Measurements from ENCODE around the gene ZNF74.

The ZNF74 gene

DNA sequence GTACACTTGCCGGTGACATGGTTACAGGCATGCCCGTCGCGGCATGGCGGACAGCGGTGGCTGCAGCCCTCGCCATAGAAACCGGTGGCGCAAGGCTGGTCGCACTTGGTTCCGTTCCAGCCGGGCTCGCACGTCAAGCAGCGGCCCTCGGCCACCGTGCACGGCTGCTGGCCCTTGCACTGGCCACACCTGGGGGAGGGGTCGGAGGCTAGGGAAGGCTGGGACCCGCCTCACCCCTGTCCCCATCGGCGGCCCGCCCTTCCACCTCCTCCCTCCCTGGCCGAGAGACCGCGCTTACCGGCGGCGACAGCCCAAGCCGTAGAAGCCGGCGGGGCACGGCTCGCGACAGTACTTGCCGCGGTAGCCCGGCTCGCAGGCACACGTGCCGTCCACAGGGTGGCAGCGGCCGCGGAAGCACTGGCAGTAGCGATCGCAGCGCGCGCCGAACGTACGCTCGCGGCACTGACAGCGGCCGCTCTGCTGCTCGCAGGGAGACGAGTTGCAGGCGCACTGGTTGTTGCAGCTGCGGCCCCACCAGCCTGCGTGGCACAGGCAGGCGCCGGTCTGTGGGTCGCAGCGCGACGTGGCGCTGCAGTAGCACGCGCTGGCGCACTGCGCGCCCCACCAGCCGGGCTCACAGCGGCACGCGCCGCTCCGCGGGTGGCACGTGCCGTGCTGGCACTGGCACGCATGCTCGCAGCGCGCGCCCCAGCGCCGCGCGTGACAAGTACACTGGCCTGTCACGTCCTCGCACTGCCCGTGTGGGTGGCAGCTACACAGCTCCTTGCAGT, 37.0 kb downstream of the ZNF74 start:
- DNase-seq, result peak; percentile 24 to 32 (median 29)
- H3K36me3 ChIP-seq (ENCODE audit: control insufficient read depth, insufficient read depth, low read length), result no peaks in the 10 kb centered on the region

DNA sequence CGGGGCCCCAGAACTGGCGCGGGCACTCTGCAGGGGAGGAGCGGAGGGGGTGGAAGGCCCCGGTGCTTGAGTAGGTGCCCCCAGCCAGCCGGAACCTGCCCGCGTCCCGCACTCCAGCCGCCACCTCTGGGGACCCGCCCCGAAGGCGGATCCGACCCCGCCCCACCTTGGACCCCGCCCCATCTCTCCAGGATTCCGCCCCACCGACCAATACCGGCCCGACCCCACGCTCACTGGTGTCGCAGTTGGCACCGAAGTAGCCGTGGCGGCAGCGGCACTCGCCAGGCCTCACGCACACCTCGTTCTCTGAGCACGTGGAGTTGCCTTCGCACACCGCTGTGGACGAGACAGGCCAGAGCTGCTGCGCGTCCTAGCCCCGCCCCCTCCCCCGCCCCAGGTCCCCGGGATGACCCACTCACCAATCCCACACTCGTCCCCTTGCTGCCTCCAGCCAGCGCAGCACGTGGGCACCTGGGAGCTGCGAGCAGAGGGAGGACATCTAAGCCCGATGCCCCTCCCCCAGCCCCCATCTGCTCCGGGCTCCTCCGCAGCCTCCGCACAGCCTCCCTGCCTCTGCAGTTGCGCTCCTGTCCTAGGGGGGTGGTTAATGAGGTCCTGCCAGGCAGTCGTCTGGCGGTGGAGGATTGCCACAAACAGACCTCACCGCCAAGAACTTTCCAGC, 37.7 kb downstream of the ZNF74 start:
- peaks cover 8% of the 10 kb centered on the region for H3K27me3 ChIP-seq (replicated peaks; ENCODE audit: control insufficient read depth, insufficient read depth, low read length, poor library complexity, severe bottlenecking)
- H3K27ac ChIP-seq (ENCODE audit: insufficient read depth, low read length, poor library complexity, severe bottlenecking), result no peak overlapping the region
- peak overlapping the region; percentile 77 for H3K4me3 ChIP-seq (ENCODE audit: insufficient read depth, low read depth, low read length, poor library complexity, severe bottlenecking)
- no peak for DNase-seq
- H3K9me3 ChIP-seq (ENCODE audit: control insufficient read depth, low read length), result no peaks in the 10 kb centered on the region
- no peaks in the 10 kb centered on the region for H3K36me3 ChIP-seq (ENCODE audit: control insufficient read depth, insufficient read depth, low read length)
- H3K4me1 ChIP-seq (ENCODE audit: control insufficient read depth, insufficient read depth, low read length, poor library complexity, severe bottlenecking), result peaks cover 39% of the 10 kb centered on the region

More for the DNA sequence above, 37.0 kb downstream of the ZNF74 start:
- Histone ChIP-seq H3K9me3 (ENCODE audit: control insufficient read depth, low read length) (no peaks in the 10 kb centered on the region), H3K27ac (ENCODE audit: insufficient read depth, low read length, poor library complexity, severe bottlenecking) (no peak overlapping the region), H3K4me3 (ENCODE audit: insufficient read depth, low read depth, low read length, poor library complexity, severe bottlenecking) (peak overlapping the region; percentile 77), H3K27me3 (replicated peaks; ENCODE audit: control insufficient read depth, insufficient read depth, low read length, poor library complexity, severe bottlenecking) (peaks cover under 1% of the 10 kb centered on the region), H3K4me1 (ENCODE audit: control insufficient read depth, insufficient read depth, low read length, poor library complexity, severe bottlenecking) (peaks cover 36% of the 10 kb centered on the region)

DNA sequence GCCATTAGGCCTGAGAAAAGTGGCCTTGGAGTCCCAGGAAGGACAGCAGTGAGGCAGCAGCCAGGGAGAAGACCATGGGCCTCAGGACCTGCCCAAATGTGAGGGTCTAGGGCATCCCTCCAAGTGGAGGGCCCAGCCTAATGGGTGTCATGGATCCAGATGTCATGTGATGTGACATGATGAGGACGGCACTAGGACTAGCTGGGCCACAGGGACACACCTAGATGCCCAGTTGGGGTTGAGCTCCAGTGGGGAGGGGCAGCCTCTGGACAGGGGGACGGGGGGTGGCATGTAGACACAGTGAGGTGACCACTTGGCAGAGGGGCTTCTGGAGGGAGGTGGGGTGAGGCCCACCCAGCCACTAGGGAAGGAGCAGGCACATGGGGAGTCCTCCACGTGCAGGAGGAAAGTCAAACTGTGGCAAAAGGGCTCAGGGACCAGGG, 38.3 kb downstream of the ZNF74 start:
- H3K27ac ChIP-seq (ENCODE audit: insufficient read depth, low read length, poor library complexity, severe bottlenecking), result no peak overlapping the region
- no peaks in the 10 kb centered on the region for H3K36me3 ChIP-seq (ENCODE audit: control insufficient read depth, insufficient read depth, low read length)
- peaks cover 45% of the 10 kb centered on the region for H3K4me1 ChIP-seq (ENCODE audit: control insufficient read depth, insufficient read depth, low read length, poor library complexity, severe bottlenecking)
- H3K9me3 ChIP-seq (ENCODE audit: control insufficient read depth, low read length), result no peaks in the 10 kb centered on the region
- no peak for DNase-seq
- H3K27me3 ChIP-seq (replicated peaks; ENCODE audit: control insufficient read depth, insufficient read depth, low read length, poor library complexity, severe bottlenecking), result peaks cover 14% of the 10 kb centered on the region
- no peak overlapping the region for H3K4me3 ChIP-seq (ENCODE audit: insufficient read depth, low read depth, low read length, poor library complexity, severe bottlenecking)

DNA sequence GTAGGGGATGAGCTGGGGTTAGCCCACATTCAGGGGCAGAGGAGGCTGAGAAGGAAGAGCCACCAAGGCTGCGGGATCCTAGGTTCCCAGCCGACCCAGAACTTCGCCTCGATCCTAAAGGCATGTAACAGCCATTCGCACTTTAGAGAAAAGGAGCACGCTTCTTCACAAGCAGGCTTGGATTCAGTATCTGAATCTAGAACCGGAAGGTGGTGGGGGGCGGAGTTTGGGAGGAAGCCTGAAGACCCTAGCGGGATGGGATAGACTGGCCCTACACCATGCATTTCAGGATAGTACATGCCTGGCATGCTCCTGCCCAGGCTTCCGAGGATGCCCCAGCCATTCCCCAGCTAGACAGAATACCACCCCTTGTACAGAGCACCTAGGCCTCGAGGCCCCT, 39.2 kb downstream of the ZNF74 start:
- DNase-seq, result no peak
- no peaks in the 10 kb centered on the region for H3K9me3 ChIP-seq (ENCODE audit: control insufficient read depth, low read length)
- no peak overlapping the region for H3K27ac ChIP-seq (ENCODE audit: insufficient read depth, low read length, poor library complexity, severe bottlenecking)
- no peaks in the 10 kb centered on the region for H3K36me3 ChIP-seq (ENCODE audit: control insufficient read depth, insufficient read depth, low read length)
- H3K4me1 ChIP-seq (ENCODE audit: control insufficient read depth, insufficient read depth, low read length, poor library complexity, severe bottlenecking), result peaks cover 51% of the 10 kb centered on the region
- peaks cover 17% of the 10 kb centered on the region for H3K27me3 ChIP-seq (replicated peaks; ENCODE audit: control insufficient read depth, insufficient read depth, low read length, poor library complexity, severe bottlenecking)
- H3K4me3 ChIP-seq (ENCODE audit: insufficient read depth, low read depth, low read length, poor library complexity, severe bottlenecking), result no peak overlapping the region

DNA sequence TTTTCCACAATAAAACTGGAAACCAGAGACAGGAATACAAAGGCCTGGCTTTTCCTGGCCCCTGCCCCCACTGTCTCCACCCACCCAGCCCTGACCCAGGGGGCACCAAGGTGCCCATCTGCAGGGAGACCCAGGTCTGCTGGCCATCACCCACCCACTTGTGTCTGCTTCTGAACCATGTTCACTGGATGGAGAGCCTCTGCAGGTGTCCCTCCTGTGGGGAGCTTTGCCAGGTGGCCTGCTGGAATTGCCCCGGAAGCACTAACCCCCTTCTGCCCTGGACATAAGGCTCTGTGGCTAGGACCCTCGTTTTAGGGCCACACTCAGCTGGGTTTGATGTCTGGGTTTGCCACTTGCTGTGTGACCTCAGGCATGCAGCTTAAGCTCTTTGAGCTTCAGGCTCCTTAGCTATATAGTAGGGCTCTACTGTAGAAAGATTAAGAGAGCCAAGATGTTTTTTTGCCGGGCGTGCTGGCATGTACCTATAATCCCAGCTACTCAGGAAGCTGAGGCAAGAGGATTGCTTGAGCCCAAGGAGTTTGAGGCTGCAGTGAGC, 39.8 kb downstream of the ZNF74 start:
- H3K36me3 ChIP-seq (ENCODE audit: control insufficient read depth, insufficient read depth, low read length), result no peaks in the 10 kb centered on the region
- H3K27me3 ChIP-seq (replicated peaks; ENCODE audit: control insufficient read depth, insufficient read depth, low read length, poor library complexity, severe bottlenecking), result peaks cover 20% of the 10 kb centered on the region
- no peak overlapping the region for H3K4me3 ChIP-seq (ENCODE audit: insufficient read depth, low read depth, low read length, poor library complexity, severe bottlenecking)
- peaks cover 49% of the 10 kb centered on the region for H3K4me1 ChIP-seq (ENCODE audit: control insufficient read depth, insufficient read depth, low read length, poor library complexity, severe bottlenecking)
- H3K27ac ChIP-seq (ENCODE audit: insufficient read depth, low read length, poor library complexity, severe bottlenecking), result no peak overlapping the region
- H3K9me3 ChIP-seq (ENCODE audit: control insufficient read depth, low read length), result no peaks in the 10 kb centered on the region
- DNase-seq, result no peak

DNA sequence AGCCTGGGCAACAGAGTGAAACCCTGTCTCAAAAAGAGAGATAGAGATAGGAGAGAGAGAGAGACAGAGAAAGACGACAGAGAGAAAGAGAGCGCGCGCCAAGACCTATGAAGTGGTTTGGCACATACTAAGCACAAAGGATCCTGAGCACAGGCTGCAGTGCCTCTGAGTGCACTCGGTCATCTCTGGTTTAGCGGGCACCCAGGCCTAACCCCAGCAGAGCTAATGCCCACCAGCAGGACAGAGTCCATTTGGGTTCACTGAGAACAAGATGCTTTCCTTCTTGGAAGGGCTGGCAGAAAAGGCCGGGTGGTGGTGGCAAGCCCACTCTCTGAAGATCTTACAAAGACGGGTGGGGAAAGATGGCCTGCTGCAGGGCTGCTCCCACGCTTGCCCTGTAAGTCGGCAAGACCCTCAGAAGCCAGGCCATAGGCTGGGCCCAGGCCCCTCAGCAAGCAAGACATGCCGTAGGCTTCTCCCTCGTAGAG, 40.4 kb downstream of the ZNF74 start:
- Histone ChIP-seq H3K9me3 (ENCODE audit: control insufficient read depth, low read length) (no peaks in the 10 kb centered on the region), H3K4me3 (ENCODE audit: insufficient read depth, low read depth, low read length, poor library complexity, severe bottlenecking) (no peak overlapping the region), H3K27ac (ENCODE audit: insufficient read depth, low read length, poor library complexity, severe bottlenecking) (no peak overlapping the region), H3K27me3 (replicated peaks; ENCODE audit: control insufficient read depth, insufficient read depth, low read length, poor library complexity, severe bottlenecking) (peaks cover 20% of the 10 kb centered on the region), H3K36me3 (ENCODE audit: control insufficient read depth, insufficient read depth, low read length) (no peaks in the 10 kb centered on the region), H3K4me1 (ENCODE audit: control insufficient read depth, insufficient read depth, low read length, poor library complexity, severe bottlenecking) (peaks cover 46% of the 10 kb centered on the region)
- DNase-seq, result no peak

DNA sequence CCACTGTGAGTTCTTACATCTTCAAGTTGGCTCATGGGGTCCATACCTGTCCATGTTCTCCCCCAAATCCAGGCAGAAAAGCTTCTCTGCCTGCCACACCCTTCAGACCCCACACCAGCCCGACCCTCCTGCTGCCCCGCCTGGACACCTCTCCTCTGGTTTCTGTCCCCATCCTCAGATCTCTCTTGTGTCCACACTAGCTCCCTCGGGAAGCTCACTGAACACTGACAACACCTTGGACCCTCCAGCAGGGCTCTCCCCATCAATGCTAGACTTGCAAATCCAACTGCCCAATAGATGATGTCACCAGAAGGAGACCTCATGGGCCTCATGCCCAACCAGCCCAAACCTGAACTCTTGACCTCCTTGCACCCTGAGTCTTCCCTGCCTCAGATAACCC, 40.8 kb downstream of the ZNF74 start:
- no peak overlapping the region for H3K4me3 ChIP-seq (ENCODE audit: insufficient read depth, low read depth, low read length, poor library complexity, severe bottlenecking)
- H3K36me3 ChIP-seq (ENCODE audit: control insufficient read depth, insufficient read depth, low read length), result no peaks in the 10 kb centered on the region
- peaks cover 20% of the 10 kb centered on the region for H3K27me3 ChIP-seq (replicated peaks; ENCODE audit: control insufficient read depth, insufficient read depth, low read length, poor library complexity, severe bottlenecking)
- no peak for DNase-seq
- peaks cover 42% of the 10 kb centered on the region for H3K4me1 ChIP-seq (ENCODE audit: control insufficient read depth, insufficient read depth, low read length, poor library complexity, severe bottlenecking)
- no peak overlapping the region for H3K27ac ChIP-seq (ENCODE audit: insufficient read depth, low read length, poor library complexity, severe bottlenecking)
- H3K9me3 ChIP-seq (ENCODE audit: control insufficient read depth, low read length), result no peaks in the 10 kb centered on the region

DNA sequence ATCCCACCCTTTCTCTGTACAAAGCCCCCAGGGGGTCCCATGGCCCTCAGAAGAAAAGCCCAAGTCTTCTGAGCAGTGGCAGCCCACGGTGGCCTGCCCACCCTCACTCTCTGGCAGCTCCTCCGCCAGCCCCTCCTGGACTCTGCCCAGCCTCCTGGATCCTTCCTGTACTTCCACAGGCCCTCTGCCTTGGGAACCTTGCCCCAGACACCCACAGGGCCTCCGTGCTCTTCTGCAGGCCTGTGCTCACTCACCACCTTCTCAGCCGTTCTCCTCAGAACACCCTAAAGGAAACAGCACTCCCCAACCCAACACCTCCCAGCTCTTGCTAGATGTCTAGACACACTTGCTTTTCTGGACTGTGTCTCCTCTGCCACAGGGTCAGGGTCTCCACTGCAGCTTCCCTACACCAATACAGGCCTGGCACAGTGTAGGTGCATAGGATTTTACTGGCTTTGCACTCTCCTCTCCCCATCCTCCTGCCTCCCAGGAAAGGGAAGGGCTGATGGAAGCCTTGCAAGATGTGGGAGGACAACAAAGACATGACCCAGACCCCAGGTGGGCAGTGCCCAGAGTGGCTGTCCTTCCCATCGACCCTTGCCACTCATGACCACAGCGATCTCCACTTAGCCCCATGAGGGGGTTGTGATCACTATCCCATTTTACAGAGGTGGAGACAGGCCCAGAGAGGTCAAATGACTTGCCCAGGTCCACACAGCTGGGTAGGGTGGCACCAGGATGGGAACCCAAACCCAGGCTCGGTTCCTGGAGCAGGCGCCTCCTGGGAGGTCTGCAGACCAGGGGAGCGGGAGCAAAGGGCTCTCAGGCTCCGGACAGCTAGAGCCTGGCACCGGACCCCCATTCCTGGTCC, 41.7 kb downstream of the ZNF74 start:
- no peak overlapping the region for H3K27ac ChIP-seq (ENCODE audit: insufficient read depth, low read length, poor library complexity, severe bottlenecking)
- H3K9me3 ChIP-seq (ENCODE audit: control insufficient read depth, low read length), result no peaks in the 10 kb centered on the region
- peak overlapping the region; percentile 45 for H3K4me3 ChIP-seq (ENCODE audit: insufficient read depth, low read depth, low read length, poor library complexity, severe bottlenecking)
- peaks cover 20% of the 10 kb centered on the region for H3K27me3 ChIP-seq (replicated peaks; ENCODE audit: control insufficient read depth, insufficient read depth, low read length, poor library complexity, severe bottlenecking)
- peaks cover 34% of the 10 kb centered on the region for H3K4me1 ChIP-seq (ENCODE audit: control insufficient read depth, insufficient read depth, low read length, poor library complexity, severe bottlenecking)
- H3K36me3 ChIP-seq (ENCODE audit: control insufficient read depth, insufficient read depth, low read length), result no peaks in the 10 kb centered on the region
- no peak for DNase-seq

DNA sequence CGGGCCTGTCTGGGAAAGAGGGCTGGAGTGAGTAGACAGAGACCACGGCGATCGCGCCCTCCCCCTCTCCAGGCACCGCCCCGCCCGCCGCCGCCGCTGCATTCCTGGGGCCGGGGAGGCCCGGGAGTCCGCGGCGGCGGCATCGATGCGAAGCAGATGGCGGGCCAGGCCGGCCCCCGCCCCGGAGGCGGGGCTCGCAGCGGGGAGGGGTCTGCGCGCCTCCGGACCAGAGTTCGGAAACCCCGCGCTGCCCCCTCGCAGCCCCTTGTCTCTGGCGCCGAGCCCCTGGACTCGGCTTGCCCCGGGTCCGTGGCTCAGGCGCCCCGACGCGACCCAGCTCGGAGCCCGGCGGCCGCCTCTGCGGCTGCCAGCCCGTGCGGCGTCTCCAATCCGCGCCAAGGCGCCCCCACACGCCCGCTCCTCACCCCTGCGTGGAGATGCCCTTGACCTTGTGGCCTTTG, 42.4 kb downstream of the ZNF74 start:
- DNase-seq, result no peak
- Histone ChIP-seq H3K4me1 (ENCODE audit: control insufficient read depth, insufficient read depth, low read length, poor library complexity, severe bottlenecking) (peaks cover 27% of the 10 kb centered on the region), H3K36me3 (ENCODE audit: control insufficient read depth, insufficient read depth, low read length) (no peaks in the 10 kb centered on the region), H3K4me3 (ENCODE audit: insufficient read depth, low read depth, low read length, poor library complexity, severe bottlenecking) (peak overlapping the region; percentile 45), H3K27me3 (replicated peaks; ENCODE audit: control insufficient read depth, insufficient read depth, low read length, poor library complexity, severe bottlenecking) (peaks cover 20% of the 10 kb centered on the region), H3K27ac (ENCODE audit: insufficient read depth, low read length, poor library complexity, severe bottlenecking) (no peak overlapping the region), H3K9me3 (ENCODE audit: control insufficient read depth, low read length) (no peaks in the 10 kb centered on the region)
